K562 (cell line): ENCODE results near the gene ZNF366.

Source experiments
- ATF2 ChIP-seq: sonication (generic); formaldehyde crosslinking; IDR thresholded peaks from 2 replicates; pipeline ENCODE4 v1.8.1; 2022; ENCODE audit warnings: missing genetic modification reagents
- CTCF ChIP-seq, 3 experiments: IDR thresholded peaks in 2 of 3; conservative IDR thresholded peaks in 1 of 3; 2 replicates each; pipeline ENCODE4 v1.5.1; 2011 to 2012; ENCODE audit warnings: low read length in 3 of 3, mild to moderate bottlenecking in 3 of 3, control low read depth in 2 of 3, improper control_type of control experiment in 1 of 3, inconsistent platforms in 1 of 3, low read depth in 1 of 3, mixed read lengths in 1 of 3, moderate library complexity in 1 of 3; ENCODE audit not compliant: insufficient read depth in 2 of 3
- E2F5 ChIP-seq: sonication (generic); formaldehyde crosslinking; IDR thresholded peaks from 2 replicates; pipeline ENCODE4 v1.8.0; 2022; ENCODE audit warnings: mild to moderate bottlenecking, missing genetic modification reagents
- GABPA ChIP-seq: fragments of 200-800 bp; sonication (Bioruptor generic); conservative IDR thresholded peaks from 2 replicates; pipeline ENCODE4 v1.6.1; 2016; ENCODE audit warnings: low read depth, missing genetic modification characterization, missing compliant biosample characterization
- GATA2 ChIP-seq: sonication (generic); formaldehyde crosslinking; IDR thresholded peaks from 2 replicates; pipeline ENCODE4 v1.4.0; 2020; ENCODE audit warnings: mild to moderate bottlenecking, missing genetic modification reagents
- HCFC1 ChIP-seq: IDR thresholded peaks from 2 replicates; pipeline ENCODE4 v1.6.1; 2012; ENCODE audit warnings: low read depth, low read length, improper control_type of control experiment
- MAZ ChIP-seq, 2 experiments: fragments of 450-650 bp in 1 of 2; sonication (generic) in 1 of 2; formaldehyde crosslinking; IDR thresholded peaks in 1 of 2; conservative IDR thresholded peaks in 1 of 2; 2 replicates each; pipeline versions ENCODE4 v1.4.0 to v1.5.0; 2020; ENCODE audit warnings: mild to moderate bottlenecking in 1 of 2, missing genetic modification reagents in 1 of 2
- POLR2A ChIP-seq: fragments of 450-650 bp; conservative IDR thresholded peaks from 2 replicates; pipeline ENCODE4 v1.6.1; 2016
- POLR2AphosphoS5 ChIP-seq: IDR thresholded peaks from 2 replicates; pipeline ENCODE4 v1.6.1; 2011; ENCODE audit warnings: mild to moderate bottlenecking, low read depth, low read length, moderate library complexity; ENCODE audit not compliant: control insufficient read depth, insufficient read depth
- RAD21 ChIP-seq, 2 experiments: fragments of 250-450 bp in 1 of 2; fragments of 450-650 bp in 1 of 2; sonication (Bioruptor Pico) in 1 of 2; formaldehyde crosslinking in 1 of 2; IDR thresholded peaks in 1 of 2; conservative IDR thresholded peaks in 1 of 2; 2 replicates each; pipeline versions ENCODE4 v1.4.0 to v1.8.0; 2020 to 2022; ENCODE audit warnings: mild to moderate bottlenecking in 2 of 2, moderate library complexity in 1 of 2
- SAFB2 ChIP-seq: fragments of 200-400 bp; formaldehyde crosslinking; IDR thresholded peaks from 2 replicates; pipeline ENCODE4 v1.6.1; 2018; ENCODE audit warnings: borderline replicate concordance, low read length, low read depth, moderate library complexity; ENCODE audit not compliant: severe bottlenecking
- SIRT6 ChIP-seq: IDR thresholded peaks from one replicate; pipeline ENCODE4 v1.6.1; 2012; ENCODE audit warnings: low read depth, mild to moderate bottlenecking, control low read depth, inconsistent platforms, low read length, moderate library complexity
- ZNF384 ChIP-seq: IDR thresholded peaks from 2 replicates; pipeline ENCODE4 v1.6.1; 2012; ENCODE audit warnings: low read depth, low read length, improper control_type of control experiment
- ZSCAN29 ChIP-seq: fragments of 450-650 bp; IDR thresholded peaks from 2 replicates; pipeline ENCODE4 v1.6.1; 2017

- TF ChIP-seq E2F5 (CRISPR knock-in tag) (no peak), POLR2A (no peak), CTCF (IDR thresholded peaks at IDR 0.05 in 2 of 3, conservative IDR thresholded peaks at IDR 0.05 in 1 of 3; ENCODE audit: insufficient read depth in 2 of 3, low read depth in 1 of 3, low read length in 3 of 3) (no peak), GATA2 (CRISPR knock-in tag) (no peak), HCFC1 (no peak), ZSCAN29 (no peak), ATF2 (CRISPR knock-in tag) (no peak), SAFB2 (no peak), RAD21 (CRISPR knock-in tag; conservative IDR thresholded peaks at IDR 0.05 in 1 of 2, IDR thresholded peaks at IDR 0.05 in 1 of 2) (no peak), GABPA (tag) (no peak), MAZ (CRISPR knock-in tag; conservative IDR thresholded peaks at IDR 0.05 in 1 of 2, IDR thresholded peaks at IDR 0.05 in 1 of 2) (no peak), SIRT6 (no peak), ZNF384 (no peak), POLR2AphosphoS5 (no peak)
Measured at GRCh38 chr5:72497823-72498222, 9.4 kb downstream of the ZNF366 start.
